Smooth muscle cell (in vitro differentiated cells): Measurements from ENCODE around the gene FOXL2NB. TPM values are rescaled to one million over a fixed set of nuclear protein-coding genes. Genes with fewer than 3 reads are reported as not detected.

Experiments
- DNase-seq: peaks from one replicate; lab custom pipeline; 2025; ENCODE audit not compliant: unreplicated experiment; lab: John Stamatoyannopoulos, UW
- H2AFZ ChIP-seq: fragments of 200-600 bp; sonication (generic); 2 replicates; pipeline ENCODE4 v1.6.0; 2016; ENCODE audit warnings: antibody characterized with exemption, low read depth, mild to moderate bottlenecking
- H3F3A ChIP-seq: fragments of 200-600 bp; sonication (generic); 2 replicates; pipeline ENCODE4 v1.6.0; 2017; ENCODE audit warnings: antibody characterized with exemption, low read depth
- H3K27ac ChIP-seq: fragments of 200-600 bp; sonication (generic); 2 replicates; pipeline ENCODE4 v1.5.1; 2016; ENCODE audit warnings: low read depth, mild to moderate bottlenecking
- H3K27me3 ChIP-seq: fragments of 200-600 bp; sonication (generic); 2 replicates; pipeline ENCODE4 v1.6.1; 2016; ENCODE audit warnings: low read depth, mild to moderate bottlenecking
- H3K36me3 ChIP-seq: fragments of 200-600 bp; sonication (generic); 2 replicates; pipeline ENCODE4 v1.5.1; 2016; ENCODE audit warnings: low read depth
- H3K4me1 ChIP-seq: fragments of 200-600 bp; sonication (generic); 2 replicates; pipeline ENCODE4 v1.5.1; 2016; ENCODE audit warnings: low read depth
- H3K4me2 ChIP-seq: fragments of 200-600 bp; sonication (generic); 2 replicates; pipeline ENCODE4 v1.6.0; 2016; ENCODE audit warnings: mild to moderate bottlenecking
- H3K4me3 ChIP-seq: fragments of 200-600 bp; sonication (generic); 2 replicates; pipeline ENCODE4 v1.5.1; 2016; ENCODE audit warnings: mild to moderate bottlenecking
- H3K79me2 ChIP-seq: fragments of 200-600 bp; sonication (generic); 2 replicates; pipeline ENCODE4 v1.6.0; 2016; ENCODE audit warnings: low read depth, mild to moderate bottlenecking
- H3K9ac ChIP-seq: fragments of 200-600 bp; sonication (generic); 2 replicates; pipeline ENCODE4 v1.6.0; 2016; ENCODE audit warnings: low read depth
- H3K9me3 ChIP-seq: fragments of 200-600 bp; sonication (generic); replicated peaks from 2 replicates; pipeline ENCODE4 v1.5.1; 2016; ENCODE audit warnings: low read depth
- H4K20me1 ChIP-seq: fragments of 200-600 bp; sonication (generic); 2 replicates; pipeline ENCODE4 v1.6.0; 2016; ENCODE audit warnings: low read depth
- WGBS: methylation state at CpG from one replicate; pipeline ENCODE4 v1.1.7; 2016; ENCODE audit warnings: low lambda C conversion rate; 5-methylcytosine and 5-hydroxymethylcytosine counted together
- polyA plus RNA-seq: library from polyadenylated mRNA; unstranded; fragments of >200 nt; fragmentation: Nextera tagmentation; extraction: Ambion mirVana; gene quantifications from 2 replicates; pipeline ENCODE4 v1.2.1, GENCODE V29; 2016
- total RNA-seq: library from RNA; depleted of rRNA; stranded (reverse); fragments of >200 nt; gene quantifications from 2 replicates; pipeline ENCODE4 v1.2.3, GENCODE V29; 2014
- TF ChIP-seq, protein P1 (sequence below): fragments of 200-600 bp; sonication (generic); IDR thresholded peaks from 2 replicates; pipeline ENCODE4 v1.5.1; 2017; ENCODE audit warnings: borderline replicate concordance, mild to moderate bottlenecking, antibody characterized with exemption; ENCODE audit not compliant: insufficient read depth, poor library complexity, severe bottlenecking

Gene FOXL2NB
- total and polyA plus RNA-seq, 2 experiments from 2014 or later, result not detected

DNA sequence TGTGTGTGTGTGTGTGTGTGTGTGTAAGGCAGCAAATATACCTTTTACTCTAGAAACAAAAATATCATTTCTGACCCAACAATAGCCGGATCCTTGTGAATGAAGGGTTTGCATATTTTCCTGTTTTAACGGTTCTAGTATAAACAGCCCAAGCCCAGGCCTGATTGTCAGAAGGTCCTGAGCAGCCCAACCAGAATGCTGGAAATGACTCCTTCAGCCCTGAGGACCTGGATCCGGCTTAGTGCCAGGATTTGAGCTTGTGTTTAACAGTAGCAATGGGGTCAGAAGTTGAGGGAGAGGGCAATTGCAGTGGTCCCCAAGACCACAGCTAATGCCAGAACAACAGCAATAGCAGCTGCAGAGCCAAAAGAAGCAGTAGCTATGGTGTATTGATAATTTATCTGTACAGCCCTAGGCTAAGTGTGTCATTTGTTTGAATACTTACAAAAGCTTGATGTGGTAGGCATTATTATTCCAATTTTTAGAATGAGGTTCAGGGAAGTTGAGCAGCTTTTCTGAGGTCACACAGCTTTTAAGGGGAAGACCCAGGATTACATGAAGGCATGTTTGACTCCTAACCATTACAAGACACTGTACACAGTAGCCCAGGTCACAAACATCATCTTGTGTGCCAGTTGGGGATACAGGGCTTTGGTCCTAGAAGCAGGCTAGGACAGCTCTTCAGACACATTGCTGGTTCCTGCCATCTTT lies 12.9 kb upstream of the FOXL2NB start:
- TF ChIP-seq, protein P1, sequence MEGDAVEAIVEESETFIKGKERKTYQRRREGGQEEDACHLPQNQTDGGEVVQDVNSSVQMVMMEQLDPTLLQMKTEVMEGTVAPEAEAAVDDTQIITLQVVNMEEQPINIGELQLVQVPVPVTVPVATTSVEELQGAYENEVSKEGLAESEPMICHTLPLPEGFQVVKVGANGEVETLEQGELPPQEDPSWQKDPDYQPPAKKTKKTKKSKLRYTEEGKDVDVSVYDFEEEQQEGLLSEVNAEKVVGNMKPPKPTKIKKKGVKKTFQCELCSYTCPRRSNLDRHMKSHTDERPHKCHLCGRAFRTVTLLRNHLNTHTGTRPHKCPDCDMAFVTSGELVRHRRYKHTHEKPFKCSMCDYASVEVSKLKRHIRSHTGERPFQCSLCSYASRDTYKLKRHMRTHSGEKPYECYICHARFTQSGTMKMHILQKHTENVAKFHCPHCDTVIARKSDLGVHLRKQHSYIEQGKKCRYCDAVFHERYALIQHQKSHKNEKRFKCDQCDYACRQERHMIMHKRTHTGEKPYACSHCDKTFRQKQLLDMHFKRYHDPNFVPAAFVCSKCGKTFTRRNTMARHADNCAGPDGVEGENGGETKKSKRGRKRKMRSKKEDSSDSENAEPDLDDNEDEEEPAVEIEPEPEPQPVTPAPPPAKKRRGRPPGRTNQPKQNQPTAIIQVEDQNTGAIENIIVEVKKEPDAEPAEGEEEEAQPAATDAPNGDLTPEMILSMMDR, result no peak
- 75% methylated on average over 3 of the region's 3 CpGs for WGBS
- H3K36me3 ChIP-seq, result no peaks in the 10 kb centered on the region

DNA sequence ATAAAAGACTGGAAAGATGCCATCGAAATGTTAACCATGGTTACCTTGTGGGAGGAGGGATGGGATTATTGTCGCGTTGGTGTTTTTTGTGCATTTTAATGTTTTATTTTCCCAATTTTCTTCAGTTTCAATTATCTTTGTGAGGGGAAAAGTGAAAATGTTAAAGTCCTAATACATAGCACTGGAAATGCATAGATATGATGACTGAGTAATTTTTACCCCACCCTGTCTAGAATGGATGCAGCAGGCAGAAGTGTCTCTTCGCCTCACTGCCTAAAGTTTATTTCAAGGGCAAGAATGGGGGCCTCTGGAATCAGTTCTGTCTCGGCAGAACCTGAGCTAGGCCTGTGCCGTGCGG lies 11.5 kb upstream of the FOXL2NB start:
- Histone ChIP-seq H3K9me3 (no peaks in the 10 kb centered on the region), H3K27ac (no peak overlapping the region), H3K4me2 (peak overlapping the region; percentile 85), H4K20me1 (no peaks in the 10 kb centered on the region), H3F3A (no peaks in the 10 kb centered on the region), H3K27me3 (peaks cover 73% of the 10 kb centered on the region), H3K9ac (no peak overlapping the region), H3K36me3 (no peaks in the 10 kb centered on the region), H2AFZ (peak overlapping the region; percentile 52), H3K4me1 (peaks cover 21% of the 10 kb centered on the region), H3K79me2 (no peaks in the 10 kb centered on the region), H3K4me3 (peak overlapping the region; percentile 47)
- TF ChIP-seq, protein P1, result no peak
- DNase-seq, result no peak
- WGBS, result 56% methylated on average over 7 of the region's 7 CpGs

More for the DNA sequence above, 12.9 kb upstream of the FOXL2NB start:
- Histone ChIP-seq H3K27ac (no peak overlapping the region), H3K4me1 (peaks cover 12% of the 10 kb centered on the region), H3K4me2 (no peak overlapping the region), H2AFZ (no peak overlapping the region), H3F3A (no peaks in the 10 kb centered on the region), H3K27me3 (peaks cover 60% of the 10 kb centered on the region), H4K20me1 (no peaks in the 10 kb centered on the region), H3K4me3 (no peak overlapping the region), H3K9ac (no peak overlapping the region), H3K9me3 (no peaks in the 10 kb centered on the region), H3K79me2 (no peaks in the 10 kb centered on the region)
- DNase-seq, result no peak

DNA sequence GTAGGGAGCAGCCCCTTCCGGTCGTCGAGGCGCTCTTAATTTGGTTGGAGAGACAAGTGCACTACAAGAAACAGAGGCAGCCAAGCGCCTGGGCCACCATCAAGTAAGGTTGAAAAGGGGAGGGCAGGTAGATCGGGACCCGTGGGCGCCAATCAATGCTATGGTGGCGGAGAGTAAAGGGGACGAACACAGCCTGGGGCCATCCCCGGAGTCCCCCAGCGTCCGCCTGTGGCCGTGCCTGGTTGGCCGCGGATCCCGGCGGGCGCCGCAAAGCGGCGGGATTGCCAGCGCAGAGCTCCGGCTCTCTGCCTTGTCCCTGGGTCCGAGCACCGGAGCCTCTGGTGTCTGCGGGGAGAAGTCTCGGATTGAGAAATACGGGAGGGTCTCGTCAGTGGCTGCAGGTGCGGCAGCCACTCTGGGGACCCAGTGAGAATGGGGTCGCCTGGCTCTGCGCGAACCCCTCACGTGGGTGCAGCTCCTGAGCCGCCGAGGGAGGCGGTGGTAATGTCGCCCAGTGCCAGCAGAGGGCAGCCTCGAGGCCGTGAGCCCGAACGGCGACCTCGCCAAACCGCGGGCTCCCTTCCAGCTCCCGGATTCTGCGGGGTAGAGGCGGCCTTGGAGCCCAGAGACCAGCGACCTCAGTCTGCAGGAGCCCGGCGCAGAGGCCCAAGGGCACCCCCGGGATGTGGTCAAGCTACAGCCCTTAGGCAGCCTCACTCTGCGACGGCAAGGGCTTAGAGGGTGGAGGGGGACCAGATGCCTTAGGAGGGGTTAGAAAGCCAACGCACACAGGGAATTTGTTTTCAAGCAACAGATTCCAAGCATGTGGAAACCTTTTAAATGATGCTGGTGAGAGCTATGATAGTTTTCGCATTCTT lies 10.9 kb upstream of the FOXL2NB start:
- H3K36me3 ChIP-seq, result no peaks in the 10 kb centered on the region
- no peak overlapping the region for H3K9ac ChIP-seq
- WGBS, result 3% methylated on average over 56 of the region's 58 CpGs
- peak overlapping the region; percentile 85 for H3K4me2 ChIP-seq
- no peaks in the 10 kb centered on the region for H3K9me3 ChIP-seq
- peak; percentile 38 for DNase-seq
- H3F3A ChIP-seq, result no peaks in the 10 kb centered on the region
- H3K4me3 ChIP-seq, result peak overlapping the region; percentile 47
- peak overlapping the region; percentile 52 for H2AFZ ChIP-seq
- no peaks in the 10 kb centered on the region for H4K20me1 ChIP-seq
- H3K79me2 ChIP-seq, result no peaks in the 10 kb centered on the region
- TF ChIP-seq, protein P1, result peak; percentile 81
- H3K27ac ChIP-seq, result no peak overlapping the region
- H3K27me3 ChIP-seq, result peaks cover 79% of the 10 kb centered on the region
- H3K4me1 ChIP-seq, result peaks cover 21% of the 10 kb centered on the region
